Retinal pigment epithelial cell (primary cell): ENCODE data around the gene VIT.

Experiments used
- DNase-seq: peaks from one replicate; pipeline ENCODE4 v3.0.0-alpha.2; 2010; ENCODE audit warnings: low read depth
- H3K4me3 ChIP-seq: 2 replicates; pipeline ENCODE4 v1.5.1; 2011; ENCODE audit warnings: mild to moderate bottlenecking, low read length, control low read depth, moderate library complexity
- TF ChIP-seq, protein P1 (sequence below): conservative IDR thresholded peaks from 2 replicates; pipeline ENCODE4 v1.5.1; 2011; ENCODE audit warnings: low read depth, low read length, control low read depth, inconsistent platforms

VIT gene

GRCh38 chr2:36785179-36785795 lies 88.8 kb downstream of the VIT start:
- peak; percentile 37 for DNase-seq
- TF ChIP-seq, protein P1, sequence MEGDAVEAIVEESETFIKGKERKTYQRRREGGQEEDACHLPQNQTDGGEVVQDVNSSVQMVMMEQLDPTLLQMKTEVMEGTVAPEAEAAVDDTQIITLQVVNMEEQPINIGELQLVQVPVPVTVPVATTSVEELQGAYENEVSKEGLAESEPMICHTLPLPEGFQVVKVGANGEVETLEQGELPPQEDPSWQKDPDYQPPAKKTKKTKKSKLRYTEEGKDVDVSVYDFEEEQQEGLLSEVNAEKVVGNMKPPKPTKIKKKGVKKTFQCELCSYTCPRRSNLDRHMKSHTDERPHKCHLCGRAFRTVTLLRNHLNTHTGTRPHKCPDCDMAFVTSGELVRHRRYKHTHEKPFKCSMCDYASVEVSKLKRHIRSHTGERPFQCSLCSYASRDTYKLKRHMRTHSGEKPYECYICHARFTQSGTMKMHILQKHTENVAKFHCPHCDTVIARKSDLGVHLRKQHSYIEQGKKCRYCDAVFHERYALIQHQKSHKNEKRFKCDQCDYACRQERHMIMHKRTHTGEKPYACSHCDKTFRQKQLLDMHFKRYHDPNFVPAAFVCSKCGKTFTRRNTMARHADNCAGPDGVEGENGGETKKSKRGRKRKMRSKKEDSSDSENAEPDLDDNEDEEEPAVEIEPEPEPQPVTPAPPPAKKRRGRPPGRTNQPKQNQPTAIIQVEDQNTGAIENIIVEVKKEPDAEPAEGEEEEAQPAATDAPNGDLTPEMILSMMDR, result peak; percentile 97
- H3K4me3 ChIP-seq, result no peak overlapping the region

DNA sequence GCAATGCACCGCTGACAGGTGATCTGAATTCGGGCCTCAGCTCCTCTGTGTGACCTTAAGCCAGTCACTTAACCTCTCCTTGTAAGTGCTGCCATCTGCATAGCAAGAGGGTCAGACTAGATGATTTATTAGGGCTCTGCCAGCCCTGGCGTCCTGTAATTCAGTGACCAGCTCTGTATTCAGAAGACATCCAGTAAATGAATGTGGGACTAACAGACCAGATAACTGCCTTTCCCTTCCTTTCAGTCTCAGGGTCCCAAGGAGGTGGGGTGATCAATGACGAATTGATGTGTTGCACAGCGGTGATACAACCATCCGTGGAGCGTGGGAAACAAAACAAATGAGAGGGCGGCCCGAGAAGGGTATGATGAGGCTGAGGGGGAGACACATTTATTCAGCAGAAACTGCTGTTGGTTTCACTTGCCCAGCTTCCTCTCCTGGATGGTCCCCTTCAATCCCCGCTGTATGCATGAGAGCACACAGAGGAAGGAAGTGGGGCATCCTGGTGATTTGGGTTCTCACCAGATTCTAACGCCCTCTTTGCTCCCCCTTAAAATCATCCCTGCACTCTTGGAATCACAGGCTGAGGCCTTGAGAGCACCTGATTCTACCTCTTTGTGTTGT lies 92.8 kb downstream of the VIT start:
- DNase-seq, result no peak
- TF ChIP-seq, protein P1, result no peak
- H3K4me3 ChIP-seq, result no peak overlapping the region

DNA sequence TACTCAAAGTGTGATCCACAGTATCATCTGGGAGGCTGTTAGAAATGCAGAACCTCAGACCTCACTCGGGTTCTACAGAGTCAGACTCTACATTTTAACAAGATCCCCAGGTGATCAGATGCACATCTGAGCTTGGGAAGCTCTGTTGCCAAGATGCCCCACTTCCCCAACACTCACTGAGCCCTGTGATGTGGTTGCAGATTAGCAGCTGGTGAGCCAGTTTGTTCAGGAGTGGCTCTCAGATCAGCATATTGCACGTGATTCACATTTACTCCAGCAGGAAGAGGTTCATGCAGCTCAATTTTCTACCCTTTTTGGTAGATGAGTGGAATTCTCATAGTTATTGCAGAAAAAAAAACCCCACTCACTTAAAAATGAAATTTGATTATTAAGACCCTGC lies 96.4 kb downstream of the VIT start:
- TF ChIP-seq, protein P1, result no peak
- H3K4me3 ChIP-seq, result no peak overlapping the region
- DNase-seq, result no peak

- no peak overlapping the region for H3K4me3 ChIP-seq
- TF ChIP-seq, protein P1, result no peak
- DNase-seq, result no peak
Observed at GRCh38 chr2:36797324-36798070, 101.0 kb downstream of the VIT start.

- H3K4me3 ChIP-seq, result no peak overlapping the region
- no peak for DNase-seq
- TF ChIP-seq, protein P1, result no peak
Observed at GRCh38 chr2:36798724-36799123, 102.2 kb downstream of the VIT start.

DNA sequence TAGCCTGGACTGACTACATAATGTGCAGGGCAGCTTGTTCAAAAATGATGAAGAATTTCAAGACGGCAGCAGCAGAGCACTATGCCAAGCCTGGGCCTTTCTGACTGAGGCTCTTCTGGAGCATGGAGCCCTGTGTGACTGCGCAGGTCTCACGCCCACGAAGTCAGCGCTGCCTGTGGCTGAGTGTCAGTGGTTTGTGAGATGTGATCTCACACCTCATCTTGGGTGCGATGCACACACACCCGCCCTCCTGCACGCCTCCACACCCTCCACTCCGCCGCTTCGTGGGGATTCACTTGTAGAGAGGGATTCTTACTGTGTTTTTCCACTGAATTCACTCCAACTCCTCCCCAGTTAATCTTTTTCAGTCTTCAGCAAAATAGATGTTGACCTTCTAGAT lies 103.9 kb downstream of the VIT start:
- H3K4me3 ChIP-seq, result no peak overlapping the region
- DNase-seq, result no peak
- TF ChIP-seq, protein P1, result no peak
